IPS-NIHi7 (cell line): ENCODE results near the gene CCR9.
A peak's percentile ranks its signal among the peaks of the same experiment; 100 is the strongest.

Experiments
- DNase-seq: peaks from one replicate; pipeline ENCODE4 v3.0.0; 2012; ENCODE audit warnings: mixed read lengths; ENCODE audit errors: extremely low spot score

The CCR9 gene

GRCh38 chr3:45872569-45872968 lies 13.8 kb upstream of the CCR9 start:
- no peak for DNase-seq

GRCh38 chr3:45873036-45873435 lies 13.3 kb upstream of the CCR9 start:
- DNase-seq = no peak

- DNase-seq = no peak
These were observed 12.7 kb upstream of the CCR9 start for GRCh38 chr3:45873638-45874037.

- DNase-seq = no peak
These were observed 11.5 kb upstream of the CCR9 start for GRCh38 chr3:45874677-45875346.

DNA sequence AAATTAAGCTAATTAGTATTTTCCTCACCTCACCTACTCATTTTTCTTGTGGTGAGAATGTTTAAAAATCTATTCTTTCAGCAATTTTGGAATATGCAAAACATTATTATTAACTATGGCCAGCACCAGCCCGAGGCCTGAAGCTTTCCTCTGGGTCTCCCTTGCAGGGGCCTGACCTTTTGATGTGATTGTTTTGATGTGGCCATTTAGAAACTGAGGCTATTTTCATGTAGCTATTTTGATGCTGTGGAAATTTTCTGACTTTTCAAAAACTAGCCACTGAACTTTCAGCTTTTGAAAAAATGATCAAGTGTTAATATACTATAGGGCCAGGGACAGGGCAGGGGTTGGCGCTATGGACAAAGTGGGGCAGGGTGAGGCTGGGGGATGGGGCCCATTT lies 8.2 kb upstream of the CCR9 start:
- DNase-seq = no peak

GRCh38 chr3:45880725-45881077 lies 5.6 kb upstream of the CCR9 start:
- DNase-seq = no peak

DNA sequence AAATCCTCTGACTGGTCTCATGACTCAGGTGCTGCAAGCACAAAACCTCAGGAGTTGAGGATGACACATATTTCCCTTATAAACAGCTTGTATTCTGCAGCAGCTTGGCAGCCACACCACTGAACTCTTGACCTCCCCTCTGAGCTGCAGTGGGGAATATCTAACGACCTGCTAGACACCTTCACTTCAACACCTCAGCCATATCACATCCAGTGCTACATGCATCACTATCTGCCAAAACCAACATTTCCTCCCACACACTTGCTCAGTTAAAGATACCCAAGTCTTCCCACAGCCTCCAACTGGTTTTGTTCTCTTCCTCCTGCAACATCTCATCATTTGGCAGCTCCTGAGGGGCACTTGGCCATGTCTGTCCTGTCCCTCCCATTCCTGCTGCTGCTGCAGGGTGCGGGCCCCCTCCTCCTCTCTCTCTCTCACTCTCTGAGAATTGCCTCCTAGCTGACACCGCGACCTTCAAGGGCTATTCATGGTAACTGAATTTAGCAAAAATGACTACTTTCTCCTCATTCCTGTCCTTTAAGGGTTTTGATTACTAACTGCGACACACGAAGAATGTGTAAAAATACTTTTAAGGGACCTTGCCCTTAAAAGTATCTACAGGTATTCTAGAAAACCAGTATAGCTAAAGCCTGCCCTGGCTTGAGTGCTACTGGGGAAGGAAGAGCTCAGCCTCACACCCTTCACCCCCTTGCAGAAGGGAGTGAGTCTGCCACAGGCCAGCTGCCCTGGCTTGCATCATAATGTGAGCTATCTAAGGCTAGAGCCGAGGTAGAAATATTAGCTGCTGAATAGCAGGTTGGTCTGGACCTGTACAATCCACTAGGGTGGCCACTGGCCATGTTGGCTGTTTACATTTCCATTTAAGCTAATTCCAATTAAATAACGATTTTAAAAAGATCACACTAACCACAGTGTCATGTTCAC lies 5.0 kb upstream of the CCR9 start:
- no peak for DNase-seq

GRCh38 chr3:45884368-45885201 lies 1.8 kb upstream of the CCR9 start:
- DNase-seq = no peak

DNA sequence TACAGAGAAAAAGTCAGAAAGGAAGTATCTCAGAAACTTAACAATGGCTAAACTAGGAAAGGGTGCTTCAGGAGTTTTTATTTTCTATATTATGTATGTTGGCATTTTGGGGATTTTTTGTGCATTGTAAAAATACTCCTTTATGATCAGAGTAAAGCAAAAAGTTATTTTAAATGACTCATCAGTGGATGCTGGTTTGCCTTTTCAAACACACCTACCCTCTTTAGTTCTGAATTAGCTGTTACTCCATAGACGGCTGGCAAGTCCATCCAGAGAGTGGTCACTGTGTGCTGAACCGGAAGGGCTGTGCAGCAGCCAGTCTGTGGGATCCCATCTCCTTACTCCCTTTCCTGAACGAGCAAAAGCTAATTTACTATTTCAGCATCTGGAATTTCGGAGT lies 942 bp downstream of the CCR9 start:
- no peak for DNase-seq

GRCh38 chr3:45887759-45888511 lies 1.6 kb downstream of the CCR9 start:
- no peak for DNase-seq

GRCh38 chr3:45889337-45889736 lies 3.0 kb downstream of the CCR9 start:
- DNase-seq = no peak

GRCh38 chr3:45890405-45890804 lies 4.1 kb downstream of the CCR9 start:
- no peak for DNase-seq

GRCh38 chr3:45892161-45892560 lies 5.8 kb downstream of the CCR9 start:
- DNase-seq = no peak

GRCh38 chr3:45894015-45894414 lies 7.7 kb downstream of the CCR9 start:
- no peak for DNase-seq

DNA sequence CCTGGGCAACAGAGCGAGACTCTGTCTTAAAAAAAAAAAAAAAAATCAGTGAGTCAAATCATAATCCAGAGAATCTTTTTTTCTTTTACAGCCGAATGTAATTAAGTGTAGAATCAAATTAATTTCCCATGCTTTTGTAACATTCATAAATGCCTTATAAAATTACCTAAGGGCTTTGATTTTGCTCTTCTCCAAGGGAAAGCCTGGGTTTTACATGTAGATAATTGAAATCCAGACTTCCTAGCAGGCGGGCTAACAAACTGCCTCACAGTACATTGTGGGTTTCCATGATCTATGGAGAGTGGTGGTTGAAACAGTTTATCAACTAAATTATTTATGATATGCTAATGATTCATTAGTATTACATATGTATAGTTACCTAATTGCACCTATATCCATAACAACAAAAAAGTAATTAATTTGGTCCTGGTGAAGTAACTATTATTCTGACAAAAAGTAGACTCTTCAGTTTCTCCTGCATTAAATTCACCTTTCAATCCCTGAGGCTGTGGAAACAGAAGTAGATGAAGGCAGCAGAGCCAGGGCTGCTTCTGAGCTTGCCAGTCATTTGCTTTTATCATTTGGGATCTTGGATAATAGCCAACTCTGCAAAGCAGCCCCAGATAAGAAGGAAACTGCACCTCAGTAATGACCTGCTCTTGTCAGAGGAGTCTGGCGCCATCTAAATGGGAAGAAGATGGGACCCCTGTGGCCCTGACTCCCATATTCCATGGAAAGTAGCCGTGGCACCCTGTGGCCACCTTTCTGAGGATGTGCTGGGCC lies 9.5 kb downstream of the CCR9 start:
- no peak for DNase-seq

- DNase-seq = no peak
These were observed 10.6 kb downstream of the CCR9 start for GRCh38 chr3:45896956-45897355.

GRCh38 chr3:45904931-45905330 lies 18.6 kb downstream of the CCR9 start:
- no peak for DNase-seq

DNA sequence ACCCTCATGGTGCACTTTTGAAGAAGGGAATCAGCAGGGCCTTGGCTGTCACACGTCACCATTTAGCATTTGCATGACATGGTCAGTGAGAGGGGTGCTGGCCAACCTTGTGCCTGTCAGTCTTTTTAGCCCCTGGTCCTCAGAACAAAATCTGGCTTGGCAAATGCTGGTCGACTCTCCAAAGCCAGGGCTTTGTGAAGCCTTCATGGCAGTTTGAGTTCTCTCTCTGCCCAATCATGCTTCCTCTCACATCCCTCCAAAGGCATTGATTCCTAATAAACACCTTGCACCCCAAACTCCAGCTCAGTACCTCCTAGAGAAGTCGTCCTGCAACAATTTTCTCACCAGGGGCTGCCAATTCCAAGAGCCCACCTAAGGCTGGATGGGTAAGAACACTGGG lies 19.4 kb downstream of the CCR9 start:
- no peak for DNase-seq

DNA sequence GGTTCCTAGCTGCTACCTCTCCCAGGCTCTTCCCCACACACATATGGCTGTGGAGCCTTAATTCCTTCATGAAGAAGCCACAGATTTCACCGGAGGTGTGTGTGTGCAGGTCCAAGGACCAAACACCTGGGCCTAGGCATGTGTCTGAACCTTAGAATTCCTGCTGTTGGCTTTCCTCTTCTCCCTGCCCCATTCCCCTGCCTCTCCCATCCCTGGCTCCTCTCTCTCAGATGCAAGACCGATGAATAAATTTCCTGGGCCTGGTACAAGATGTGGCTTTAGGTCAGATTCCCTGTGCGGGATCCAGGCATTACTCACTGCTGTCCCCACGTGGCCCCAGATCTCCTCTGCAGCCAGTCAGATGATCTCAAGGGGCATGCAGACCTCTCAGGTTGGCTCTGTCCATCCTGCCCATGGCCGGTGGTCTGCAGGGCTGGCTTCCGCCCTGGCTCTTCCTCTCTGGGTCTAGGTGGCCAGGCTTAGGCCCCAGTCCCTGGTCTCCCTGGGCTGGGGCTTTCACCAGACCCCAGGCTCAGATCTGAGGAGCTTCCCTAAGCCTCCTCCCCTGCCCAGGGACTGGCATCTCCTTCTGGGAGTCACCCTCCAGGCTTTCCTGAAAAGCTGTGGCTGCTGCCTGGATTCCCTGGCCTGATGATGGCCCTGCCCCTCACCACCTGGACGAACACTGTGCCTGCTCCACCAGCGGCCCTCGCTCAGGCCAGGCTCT lies 20.5 kb downstream of the CCR9 start:
- peak; percentile 74 for DNase-seq
